ENCODE measurements around the gene RASA2.

RASA2 gene

GRCh38 chr3:141576744-141577052, 89.9 kb downstream of the RASA2 start:
- Histone ChIP-seq H3K9me3 (ENCODE audit: control insufficient read depth, low read length) (no peaks in the 10 kb centered on the region), H3K4me1 (ENCODE audit: control insufficient read depth, insufficient read depth, low read length, poor library complexity, severe bottlenecking) (no peaks in the 10 kb centered on the region), H3K36me3 (ENCODE audit: control insufficient read depth, insufficient read depth, low read length) (peaks cover 51% of the 10 kb centered on the region), H3K27ac (ENCODE audit: low read depth, low read length, severe bottlenecking) (no peak overlapping the region), H3K4me3 (ENCODE audit: extremely low read depth, insufficient read depth, low read length, poor library complexity, severe bottlenecking) (no peak overlapping the region)
- 88% methylated on average over 1 of the region's 1 CpG; no CpG with 5 or more reads in 1 of the 2 experiments for WGBS, 2 experiments (ENCODE audit: insufficient coverage in 2 of 2)

- Histone ChIP-seq H3K9me3 (ENCODE audit: control insufficient read depth, low read length) (no peaks in the 10 kb centered on the region), H3K4me3 (ENCODE audit: extremely low read depth, insufficient read depth, low read length, poor library complexity, severe bottlenecking) (no peak overlapping the region), H3K27ac (ENCODE audit: low read depth, low read length, severe bottlenecking) (no peak overlapping the region), H3K36me3 (ENCODE audit: control insufficient read depth, insufficient read depth, low read length) (peaks cover 46% of the 10 kb centered on the region), H3K4me1 (ENCODE audit: control insufficient read depth, insufficient read depth, low read length, poor library complexity, severe bottlenecking) (no peaks in the 10 kb centered on the region)
- WGBS, 2 experiments (ENCODE audit: insufficient coverage in 2 of 2), result 92 to 97% methylated on average over 2 to 3 of the region's 4 CpGs
These were observed 91.6 kb downstream of the RASA2 start for GRCh38 chr3:141578202-141578973.

- Histone ChIP-seq H3K36me3 (ENCODE audit: control insufficient read depth, insufficient read depth, low read length) (peaks cover 64% of the 10 kb centered on the region), H3K27ac (ENCODE audit: low read depth, low read length, severe bottlenecking) (no peak overlapping the region)
- 100% methylated on average over 1 of the region's 2 CpGs; no CpG with 5 or more reads in 1 of the 2 experiments for WGBS, 2 experiments (ENCODE audit: insufficient coverage in 2 of 2)
These were observed 107.5 kb downstream of the RASA2 start for GRCh38 chr3:141594357-141594756.

GRCh38 chr3:141597931-141598330, 111.1 kb downstream of the RASA2 start:
- 94% methylated on average over 2 of the region's 2 CpGs; no CpG with 5 or more reads in 1 of the 2 experiments for WGBS, 2 experiments (ENCODE audit: insufficient coverage in 2 of 2)
- H3K36me3 ChIP-seq (ENCODE audit: control insufficient read depth, insufficient read depth, low read length), result peaks cover 49% of the 10 kb centered on the region
- H3K4me3 ChIP-seq (ENCODE audit: extremely low read depth, insufficient read depth, low read length, poor library complexity, severe bottlenecking), result no peak overlapping the region
- no peaks in the 10 kb centered on the region for H3K9me3 ChIP-seq (ENCODE audit: control insufficient read depth, low read length)
- no peaks in the 10 kb centered on the region for H3K4me1 ChIP-seq (ENCODE audit: control insufficient read depth, insufficient read depth, low read length, poor library complexity, severe bottlenecking)
- H3K27ac ChIP-seq (ENCODE audit: low read depth, low read length, severe bottlenecking), result no peak overlapping the region

More at GRCh38 chr3:141594357-141594756, 107.5 kb downstream of the RASA2 start:
- no peak overlapping the region for H3K4me3 ChIP-seq (ENCODE audit: extremely low read depth, insufficient read depth, low read length, poor library complexity, severe bottlenecking)
- H3K4me1 ChIP-seq (ENCODE audit: control insufficient read depth, insufficient read depth, low read length, poor library complexity, severe bottlenecking), result no peaks in the 10 kb centered on the region
- H3K9me3 ChIP-seq (ENCODE audit: control insufficient read depth, low read length), result no peaks in the 10 kb centered on the region

- Histone ChIP-seq H3K4me1 (ENCODE audit: control insufficient read depth, insufficient read depth, low read length, poor library complexity, severe bottlenecking) (no peaks in the 10 kb centered on the region), H3K36me3 (ENCODE audit: control insufficient read depth, insufficient read depth, low read length) (peaks cover 31% of the 10 kb centered on the region), H3K27ac (ENCODE audit: low read depth, low read length, severe bottlenecking) (no peak overlapping the region), H3K9me3 (ENCODE audit: control insufficient read depth, low read length) (no peaks in the 10 kb centered on the region), H3K4me3 (ENCODE audit: extremely low read depth, insufficient read depth, low read length, poor library complexity, severe bottlenecking) (no peak overlapping the region)
- WGBS, 2 experiments (ENCODE audit: insufficient coverage in 2 of 2), result 96 to 98% methylated on average over 8 of the region's 12 CpGs
These were observed 113.5 kb downstream of the RASA2 start for GRCh38 chr3:141600331-141600730.

GRCh38 chr3:141602706-141603105, 115.9 kb downstream of the RASA2 start:
- H3K27ac ChIP-seq (ENCODE audit: low read depth, low read length, severe bottlenecking), result no peak overlapping the region
- no peak overlapping the region for H3K4me3 ChIP-seq (ENCODE audit: extremely low read depth, insufficient read depth, low read length, poor library complexity, severe bottlenecking)
- 97% methylated on average over 4 of the region's 4 CpGs for WGBS, 2 experiments (ENCODE audit: insufficient coverage in 2 of 2)
- H3K9me3 ChIP-seq (ENCODE audit: control insufficient read depth, low read length), result no peaks in the 10 kb centered on the region
- H3K4me1 ChIP-seq (ENCODE audit: control insufficient read depth, insufficient read depth, low read length, poor library complexity, severe bottlenecking), result no peaks in the 10 kb centered on the region
- H3K36me3 ChIP-seq (ENCODE audit: control insufficient read depth, insufficient read depth, low read length), result peaks cover 14% of the 10 kb centered on the region

- Histone ChIP-seq H3K9me3 (ENCODE audit: control insufficient read depth, low read length) (no peaks in the 10 kb centered on the region), H3K27ac (ENCODE audit: low read depth, low read length, severe bottlenecking) (no peak overlapping the region), H3K4me1 (ENCODE audit: control insufficient read depth, insufficient read depth, low read length, poor library complexity, severe bottlenecking) (no peaks in the 10 kb centered on the region), H3K36me3 (ENCODE audit: control insufficient read depth, insufficient read depth, low read length) (peaks cover 22% of the 10 kb centered on the region), H3K4me3 (ENCODE audit: extremely low read depth, insufficient read depth, low read length, poor library complexity, severe bottlenecking) (no peak overlapping the region)
- WGBS, 2 experiments (ENCODE audit: insufficient coverage in 2 of 2), result 100% methylated on average over 2 of the region's 3 CpGs; no CpG with 5 or more reads in 1 of the 2 experiments
These were observed 116.7 kb downstream of the RASA2 start for GRCh38 chr3:141603473-141604035.

GRCh38 chr3:141605883-141606282, 119.1 kb downstream of the RASA2 start:
- WGBS, 2 experiments (ENCODE audit: insufficient coverage in 2 of 2), result 90 to 100% methylated on average over 1 of the region's 2 CpGs
- Histone ChIP-seq H3K27ac (ENCODE audit: low read depth, low read length, severe bottlenecking) (no peak overlapping the region), H3K9me3 (ENCODE audit: control insufficient read depth, low read length) (no peaks in the 10 kb centered on the region), H3K4me3 (ENCODE audit: extremely low read depth, insufficient read depth, low read length, poor library complexity, severe bottlenecking) (no peak overlapping the region), H3K36me3 (ENCODE audit: control insufficient read depth, insufficient read depth, low read length) (peaks cover 22% of the 10 kb centered on the region), H3K4me1 (ENCODE audit: control insufficient read depth, insufficient read depth, low read length, poor library complexity, severe bottlenecking) (no peaks in the 10 kb centered on the region)

- WGBS, 2 experiments (ENCODE audit: insufficient coverage in 2 of 2), result 91 to 100% methylated on average over 4 of the region's 6 CpGs
These were observed 121.6 kb downstream of the RASA2 start for GRCh38 chr3:141608438-141608837.

GRCh38 chr3:141610939-141611338, 124.1 kb downstream of the RASA2 start:
- peaks cover 38% of the 10 kb centered on the region for H3K36me3 ChIP-seq (ENCODE audit: control insufficient read depth, insufficient read depth, low read length)
- H3K9me3 ChIP-seq (ENCODE audit: control insufficient read depth, low read length), result no peaks in the 10 kb centered on the region
- WGBS, 2 experiments (ENCODE audit: insufficient coverage in 2 of 2), result 80% methylated on average over 1 of the region's 1 CpG; no CpG with 5 or more reads in 1 of the 2 experiments
- no peaks in the 10 kb centered on the region for H3K4me1 ChIP-seq (ENCODE audit: control insufficient read depth, insufficient read depth, low read length, poor library complexity, severe bottlenecking)
- no peak overlapping the region for H3K27ac ChIP-seq (ENCODE audit: low read depth, low read length, severe bottlenecking)
- H3K4me3 ChIP-seq (ENCODE audit: extremely low read depth, insufficient read depth, low read length, poor library complexity, severe bottlenecking), result no peak overlapping the region

More at GRCh38 chr3:141608438-141608837, 121.6 kb downstream of the RASA2 start:
- H3K9me3 ChIP-seq (ENCODE audit: control insufficient read depth, low read length), result no peaks in the 10 kb centered on the region
- H3K27ac ChIP-seq (ENCODE audit: low read depth, low read length, severe bottlenecking), result no peak overlapping the region
- no peaks in the 10 kb centered on the region for H3K4me1 ChIP-seq (ENCODE audit: control insufficient read depth, insufficient read depth, low read length, poor library complexity, severe bottlenecking)
- no peak overlapping the region for H3K4me3 ChIP-seq (ENCODE audit: extremely low read depth, insufficient read depth, low read length, poor library complexity, severe bottlenecking)
- H3K36me3 ChIP-seq (ENCODE audit: control insufficient read depth, insufficient read depth, low read length), result peaks cover 38% of the 10 kb centered on the region

All from mesodermal cell (in vitro differentiated cells).